GM08714 (cell line): ENCODE data around the gene TBC1D16.

Experiments
- H3K4me3 ChIP-seq: fragments of 200-500 bp; sonication (Bioruptor generic); 2 replicates; pipeline ENCODE4 v1.5.1; 2014; ENCODE audit warnings: mild to moderate bottlenecking, low read length, inconsistent platforms
- ZNF274 ChIP-seq: IDR thresholded peaks from 2 replicates; pipeline ENCODE4 v1.6.1; 2012; ENCODE audit warnings: mild to moderate bottlenecking, low read depth, low read length

TBC1D16 gene

DNA sequence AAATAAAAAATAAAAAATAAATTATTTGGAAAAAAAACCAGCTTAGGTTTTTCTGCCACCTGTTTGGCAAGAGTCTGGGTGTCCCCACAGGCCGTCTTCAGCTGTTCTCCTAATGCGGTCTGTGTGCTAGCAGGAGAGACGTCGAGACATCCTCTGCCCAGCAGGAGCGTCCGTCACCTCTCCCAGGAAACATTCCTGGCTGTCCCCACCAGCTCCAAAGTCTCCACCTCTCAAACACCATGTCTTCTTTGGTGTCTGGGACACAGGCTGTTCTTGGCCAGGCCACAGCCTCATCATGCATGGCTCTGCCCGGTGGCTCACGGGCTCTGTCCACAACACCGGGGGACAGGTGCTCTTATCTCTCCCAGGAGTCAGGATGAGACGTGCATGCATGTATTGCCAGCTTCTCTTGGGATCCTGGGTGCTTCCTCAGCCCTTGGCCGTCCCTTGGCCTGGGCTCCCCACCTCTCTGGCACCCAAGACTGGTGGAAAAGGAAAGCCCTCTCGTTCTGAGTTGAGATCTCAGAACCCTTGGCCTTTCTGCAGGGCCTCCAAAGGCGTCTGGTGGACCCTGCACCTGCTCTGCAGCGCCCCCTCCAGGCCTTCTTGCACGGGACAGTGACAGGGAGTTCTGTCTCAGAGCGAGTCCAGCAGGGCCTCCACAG is 111.6 kb downstream of the TBC1D16 start:
- no peak for TF ChIP-seq ZNF274
- H3K4me3 ChIP-seq, result no peak overlapping the region

DNA sequence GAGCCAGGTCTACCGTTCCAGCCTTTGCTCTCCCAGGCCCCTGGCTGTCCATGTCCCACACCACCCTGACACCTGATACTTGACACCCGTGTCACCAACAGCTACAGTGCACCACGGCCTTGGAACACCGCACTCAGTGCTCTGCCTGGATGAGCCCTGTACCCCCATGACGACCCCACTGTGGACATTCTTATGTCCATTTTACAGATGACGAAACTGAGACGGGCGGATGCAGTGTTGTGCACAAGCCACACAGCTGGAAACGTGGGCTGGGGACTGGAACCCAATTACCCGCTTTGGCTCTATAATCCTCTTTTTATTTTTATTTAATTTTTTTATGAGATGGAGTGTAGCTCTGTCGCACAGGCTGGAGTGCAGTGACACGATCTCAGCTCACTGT is 112.9 kb downstream of the TBC1D16 start:
- no peak overlapping the region for H3K4me3 ChIP-seq
- TF ChIP-seq ZNF274, result no peak

DNA sequence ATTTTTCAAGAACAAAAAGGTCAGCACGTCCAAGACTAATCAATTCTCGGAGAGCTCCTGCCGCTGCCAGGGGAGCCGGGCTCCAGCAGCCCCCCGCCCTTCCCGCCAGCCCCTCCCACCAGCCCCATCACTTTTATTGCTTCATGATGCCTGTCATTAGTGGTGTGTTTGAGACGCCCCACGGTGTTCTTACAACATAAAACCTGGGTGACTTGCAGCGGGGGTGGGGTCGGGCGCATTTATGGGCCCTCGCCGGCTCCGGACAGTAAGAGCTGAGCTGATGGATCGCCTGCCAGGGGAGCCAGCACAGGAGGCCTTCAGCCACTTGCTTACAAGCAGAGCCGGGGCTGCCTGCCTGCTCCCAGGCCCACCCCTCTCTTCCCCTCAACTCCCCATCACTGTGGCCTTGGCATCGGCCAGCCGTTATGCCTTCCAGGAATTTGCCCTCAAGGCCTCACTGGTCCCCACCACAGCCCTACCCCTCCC is 113.5 kb downstream of the TBC1D16 start:
- no peak for TF ChIP-seq ZNF274
- no peak overlapping the region for H3K4me3 ChIP-seq

GRCh38 chr17:79921411-79922115 is 114.1 kb downstream of the TBC1D16 start:
- no peak for TF ChIP-seq ZNF274
- H3K4me3 ChIP-seq, result no peak overlapping the region

- TF ChIP-seq ZNF274, result no peak
- H3K4me3 ChIP-seq, result no peak overlapping the region
Measured at GRCh38 chr17:79920751-79921410, 114.8 kb downstream of the TBC1D16 start.

GRCh38 chr17:79919862-79920720 is 115.6 kb downstream of the TBC1D16 start:
- TF ChIP-seq ZNF274, result no peak

DNA sequence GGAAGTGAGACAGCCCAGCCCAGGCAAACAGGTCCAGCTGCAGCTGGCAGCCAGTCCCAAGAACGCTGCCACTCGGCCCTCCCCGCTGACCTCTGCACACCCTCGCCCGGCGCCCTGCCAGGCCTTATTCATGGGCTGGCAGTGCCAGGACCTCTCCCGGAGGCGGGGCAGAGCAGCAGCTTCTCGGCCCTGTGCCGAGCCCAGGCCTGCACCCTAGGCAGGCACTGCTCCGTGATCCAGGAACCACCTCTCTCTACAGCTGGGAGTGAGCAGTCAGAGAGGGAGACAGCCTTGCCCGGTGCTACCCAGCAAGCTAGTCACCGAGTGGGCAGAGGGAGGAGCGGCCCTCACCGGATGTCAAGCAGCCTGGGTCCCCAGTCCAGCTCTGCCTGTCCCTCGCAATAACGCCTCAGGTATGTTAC is 116.5 kb downstream of the TBC1D16 start:
- H3K4me3 ChIP-seq, result no peak overlapping the region
- no peak for TF ChIP-seq ZNF274

More at GRCh38 chr17:79919862-79920720, 115.6 kb downstream of the TBC1D16 start:
- no peak overlapping the region for H3K4me3 ChIP-seq

GRCh38 chr17:79918581-79919163 is 117.0 kb downstream of the TBC1D16 start:
- TF ChIP-seq ZNF274, result no peak
- no peak overlapping the region for H3K4me3 ChIP-seq

GRCh38 chr17:79917902-79918484 is 117.7 kb downstream of the TBC1D16 start:
- TF ChIP-seq ZNF274, result no peak
- H3K4me3 ChIP-seq, result no peak overlapping the region

GRCh38 chr17:79916991-79917901 is 118.4 kb downstream of the TBC1D16 start:
- no peak overlapping the region for H3K4me3 ChIP-seq
- TF ChIP-seq ZNF274, result no peak

GRCh38 chr17:79916506-79916905 is 119.2 kb downstream of the TBC1D16 start:
- no peak for TF ChIP-seq ZNF274

GRCh38 chr17:79915850-79916430 is 119.7 kb downstream of the TBC1D16 start:
- TF ChIP-seq ZNF274, result no peak
- H3K4me3 ChIP-seq, result no peak overlapping the region

More at GRCh38 chr17:79916506-79916905, 119.2 kb downstream of the TBC1D16 start:
- no peak overlapping the region for H3K4me3 ChIP-seq
